Panc1 (cell line): ENCODE results near the gene LRRC74A. TPM values are rescaled to one million over a fixed set of nuclear protein-coding genes. Genes with fewer than 3 reads are reported as not detected.

ENCODE experiments used
- ATAC-seq: fragments of 200-7000 bp; cut with Tn5 transposase; 2 replicates; pipeline ENCODE4 v1.9.1; 2020; ENCODE audit warnings: mild to moderate bottlenecking, moderate library complexity
- BruUV-seq: library from RNA; stranded (reverse); fragments of 400-500 nt; replicated peaks from 2 replicates; lab custom pipeline; 2021; lab: Mats Ljungman, UMichigan
- CTCF ChIA-PET: fragments of 300-600 bp; sonication (Branson Sonifier 250); formaldehyde crosslinking; loops from one replicate; lab custom pipeline; 2022; ENCODE audit warnings: antibody characterized with exemption; lab: Charles Lee
- POLR2A ChIA-PET: fragments of 300-600 bp; sonication (Branson Sonifier 250); formaldehyde crosslinking; loops from one replicate; lab custom pipeline; 2022; ENCODE audit warnings: antibody characterized with exemption; lab: Charles Lee
- DNase-seq: peaks from one replicate; pipeline ENCODE4 v3.0.0-alpha.2; 2010; ENCODE audit warnings: low read depth, low spot score
- H3K27ac ChIP-seq: 2 replicates; pipeline ENCODE4 v1.5.1; 2011; ENCODE audit warnings: mild to moderate bottlenecking, low read length, inconsistent platforms
- H3K27me3 ChIP-seq: fragments of 200-500 bp; sonication (Bioruptor generic); 2 replicates; pipeline ENCODE4 v1.6.0; 2014; ENCODE audit warnings: low read length, inconsistent platforms; ENCODE audit not compliant: control insufficient read depth, insufficient read depth
- H3K36me3 ChIP-seq: fragments of 200-500 bp; sonication (Bioruptor generic); 2 replicates; pipeline ENCODE4 v1.5.1; 2014; ENCODE audit warnings: inconsistent platforms, mild to moderate bottlenecking, low read length, moderate library complexity; ENCODE audit not compliant: control insufficient read depth, insufficient read depth
- H3K4me1 ChIP-seq: 2 replicates; pipeline ENCODE4 v1.5.1; 2011; ENCODE audit warnings: inconsistent platforms, mild to moderate bottlenecking, low read length, moderate library complexity; ENCODE audit not compliant: control insufficient read depth, insufficient read depth
- H3K4me3 ChIP-seq, 2 experiments: 2 replicates each; pipeline ENCODE4 v1.5.1; 2011 to 2012; ENCODE audit warnings: low read depth in 2 of 2, low read length in 2 of 2, mild to moderate bottlenecking in 2 of 2, inconsistent platforms in 1 of 2, moderate library complexity in 1 of 2
- H3K9me3 ChIP-seq: fragments of 200-500 bp; sonication (Bioruptor generic); 2 replicates; pipeline ENCODE4 v1.5.1; 2014; ENCODE audit warnings: low read depth, mild to moderate bottlenecking, inconsistent platforms, low read length, moderate library complexity; ENCODE audit not compliant: control insufficient read depth, insufficient read depth
- CTCF ChIP-seq: fragments of 450-650 bp; IDR thresholded peaks from 2 replicates; pipeline ENCODE4 v1.5.1; 2017; ENCODE audit warnings: mild to moderate bottlenecking
- POLR2AphosphoS5 ChIP-seq: IDR thresholded peaks from 2 replicates; pipeline ENCODE4 v1.6.1; 2012; ENCODE audit warnings: mild to moderate bottlenecking, low read depth, low read length, moderate library complexity
- REST ChIP-seq, 2 experiments: IDR thresholded peaks; 2 replicates each; pipeline ENCODE4 v1.6.1; 2011 to 2012; ENCODE audit warnings: low read depth in 2 of 2, control low read depth in 1 of 2, low read length in 1 of 2, mild to moderate bottlenecking in 1 of 2, moderate library complexity in 1 of 2; ENCODE audit not compliant: insufficient read depth in 1 of 2
- SIN3A ChIP-seq: IDR thresholded peaks from 2 replicates; pipeline ENCODE4 v1.6.1; 2012; ENCODE audit warnings: low read depth, mild to moderate bottlenecking, low read length, moderate library complexity, borderline replicate concordance; ENCODE audit not compliant: insufficient read depth
- TCF7L2 ChIP-seq: IDR thresholded peaks from 2 replicates; pipeline ENCODE4 v1.6.1; 2011; ENCODE audit warnings: mild to moderate bottlenecking, low read depth, low read length, inconsistent platforms
- in situ Hi-C: cut with HindIII; loops from 2 replicates; pipeline ENCODE4 v1.10.0; 2016; ENCODE audit warnings: low sequenced_read_pairs, low pct_unique_long_range_greater_than_20kb
- intact Hi-C: fragments of 100-400 bp; cut with micrococcal nuclease; formaldehyde crosslinking; loops from one replicate; pipeline ENCODE4 v1.10.0; 2022; ENCODE audit not compliant: unreplicated experiment
- total RNA-seq: library from RNA; stranded (reverse); gene quantifications from one replicate; pipeline ENCODE4 v1.2.1, GENCODE V29; 2021; ENCODE audit not compliant: unreplicated experiment

Gene LRRC74A
- total RNA-seq, 1 experiment from 2014 or later, result not detected

- DNase-seq, result no peak
- TF ChIP-seq CTCF, result no peak
- no peak for TF ChIP-seq TCF7L2
- no peak for TF ChIP-seq POLR2AphosphoS5
- TF ChIP-seq SIN3A, result no peak
- TF ChIP-seq REST (IDR thresholded peaks at IDR 0.05; ENCODE audit: insufficient read depth in 1 of 2, low read depth in 2 of 2, low read length in 1 of 2), result no peak
- POLR2A ChIA-PET, result no interaction called here
- Histone ChIP-seq H3K27me3 (no peaks in the 10 kb centered on the region), H3K4me3 (no peak overlapping the region), H3K4me1 (no peaks in the 10 kb centered on the region), H3K9me3 (no peaks in the 10 kb centered on the region), H3K27ac (no peak overlapping the region), H3K36me3 (no peaks in the 10 kb centered on the region; the same call in 1 of the 2 replicates)
- CTCF ChIA-PET, result no interaction called here
- in situ Hi-C loops, result no loop called here
- intact Hi-C loops, result no loop called here
- BruUV-seq, result no TSS peak
- ATAC-seq, result no peak
These were observed 44.6 kb upstream of the LRRC74A start for GRCh38 chr14:76781648-76782051.

GRCh38 chr14:76782115-76782884, 43.9 kb upstream of the LRRC74A start:
- no peak for DNase-seq
- no TSS peak for BruUV-seq
- no peak for TF ChIP-seq REST (IDR thresholded peaks at IDR 0.05; ENCODE audit: insufficient read depth in 1 of 2, low read depth in 2 of 2, low read length in 1 of 2)
- in situ Hi-C loops (no loop called here), intact Hi-C loops (no loop called here)
- H3K4me3 ChIP-seq, result no peak overlapping the region
- ChIA-PET CTCF (no interaction called here), POLR2A (no interaction called here)
- no peak overlapping the region for H3K27ac ChIP-seq
- H3K4me1 ChIP-seq, result no peaks in the 10 kb centered on the region
- no peak for ATAC-seq
- no peaks in the 10 kb centered on the region; the same call in 1 of the 2 replicates for H3K36me3 ChIP-seq
- no peaks in the 10 kb centered on the region for H3K27me3 ChIP-seq
- no peaks in the 10 kb centered on the region for H3K9me3 ChIP-seq
